ENCODE measurements around the gene HOXB9.

- TF ChIP-seq POLR2A (IDR thresholded peaks at IDR 0.05) (no peak), CTCF (IDR thresholded peaks at IDR 0.05) (no peak)
These were observed 8.5 kb upstream of the HOXB9 start for GRCh38 chr17:48634493-48635208.

Measured in testis (tissue), 2 donors.